T-helper 17 cell (primary cell): Measurements from ENCODE around the gene SNX19. TPM values are rescaled to one million over a fixed set of nuclear protein-coding genes. Genes with fewer than 3 reads are reported as not detected.
"Not testable (repeated sequence)": the region's sequence is repeated elsewhere in the genome, so short reads cannot be mapped to it uniquely, and the experiment has no call there.

ENCODE experiments used
- ATAC-seq: fragments of 150-1000 bp; cut with Tn5 transposase; 2 replicates; pipeline ENCODE4 v1.10.0; 2021; ENCODE audit warnings: mild to moderate bottlenecking, moderate library complexity
- DNase-seq, 3 donors: peaks; one replicate each; pipeline versions ENCODE4 v3.0.0 to v3.0.0-alpha.2; 2020 to 2021
- H3K9me3 ChIP-seq: one replicate; pipeline ENCODE4 v1.7.0; 2013; ENCODE audit warnings: low read length, mild to moderate bottlenecking; ENCODE audit not compliant: control insufficient read depth, poor library complexity, severe bottlenecking
- H3K27ac Mint-ChIP-seq: one replicate; pipeline ENCODE4 v1.8.0; 2022; ENCODE audit warnings: mild to moderate bottlenecking, moderate library complexity, mixed read lengths
- H3K27me3 Mint-ChIP-seq: one replicate; pipeline ENCODE4 v1.8.0; 2022; ENCODE audit warnings: mixed read lengths
- H3K36me3 Mint-ChIP-seq: one replicate; pipeline ENCODE4 v1.8.0; 2022; ENCODE audit warnings: low read depth, mixed read lengths
- H3K4me1 Mint-ChIP-seq: one replicate; pipeline ENCODE4 v1.8.0; 2022; ENCODE audit warnings: mild to moderate bottlenecking, mixed read lengths
- H3K4me3 Mint-ChIP-seq: one replicate; pipeline ENCODE4 v1.8.0; 2022; ENCODE audit warnings: mild to moderate bottlenecking, moderate library complexity, mixed read lengths
- total RNA-seq, 4 donors: library from RNA in 2 of 4; stranded (reverse) in 2 of 4; gene quantifications; one replicate each; pipeline ENCODE4 v1.2.3 and lab custom pipeline; 2022 to 2026

SNX19 gene, protein sequence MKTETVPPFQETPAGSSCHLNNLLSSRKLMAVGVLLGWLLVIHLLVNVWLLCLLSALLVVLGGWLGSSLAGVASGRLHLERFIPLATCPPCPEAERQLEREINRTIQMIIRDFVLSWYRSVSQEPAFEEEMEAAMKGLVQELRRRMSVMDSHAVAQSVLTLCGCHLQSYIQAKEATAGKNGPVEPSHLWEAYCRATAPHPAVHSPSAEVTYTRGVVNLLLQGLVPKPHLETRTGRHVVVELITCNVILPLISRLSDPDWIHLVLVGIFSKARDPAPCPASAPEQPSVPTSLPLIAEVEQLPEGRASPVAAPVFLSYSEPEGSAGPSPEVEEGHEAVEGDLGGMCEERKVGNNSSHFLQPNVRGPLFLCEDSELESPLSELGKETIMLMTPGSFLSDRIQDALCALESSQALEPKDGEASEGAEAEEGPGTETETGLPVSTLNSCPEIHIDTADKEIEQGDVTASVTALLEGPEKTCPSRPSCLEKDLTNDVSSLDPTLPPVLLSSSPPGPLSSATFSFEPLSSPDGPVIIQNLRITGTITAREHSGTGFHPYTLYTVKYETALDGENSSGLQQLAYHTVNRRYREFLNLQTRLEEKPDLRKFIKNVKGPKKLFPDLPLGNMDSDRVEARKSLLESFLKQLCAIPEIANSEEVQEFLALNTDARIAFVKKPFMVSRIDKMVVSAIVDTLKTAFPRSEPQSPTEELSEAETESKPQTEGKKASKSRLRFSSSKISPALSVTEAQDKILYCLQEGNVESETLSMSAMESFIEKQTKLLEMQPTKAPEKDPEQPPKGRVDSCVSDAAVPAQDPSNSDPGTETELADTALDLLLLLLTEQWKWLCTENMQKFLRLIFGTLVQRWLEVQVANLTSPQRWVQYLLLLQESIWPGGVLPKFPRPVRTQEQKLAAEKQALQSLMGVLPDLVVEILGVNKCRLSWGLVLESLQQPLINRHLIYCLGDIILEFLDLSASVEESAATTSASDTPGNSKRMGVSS
- total RNA-seq (10 to 100 TPM; 64.6 to 67.3 TPM), total RNA-seq (lab: John Stamatoyannopoulos, UW) (92.9 to 117 reads per million in 2 donors)

DNA sequence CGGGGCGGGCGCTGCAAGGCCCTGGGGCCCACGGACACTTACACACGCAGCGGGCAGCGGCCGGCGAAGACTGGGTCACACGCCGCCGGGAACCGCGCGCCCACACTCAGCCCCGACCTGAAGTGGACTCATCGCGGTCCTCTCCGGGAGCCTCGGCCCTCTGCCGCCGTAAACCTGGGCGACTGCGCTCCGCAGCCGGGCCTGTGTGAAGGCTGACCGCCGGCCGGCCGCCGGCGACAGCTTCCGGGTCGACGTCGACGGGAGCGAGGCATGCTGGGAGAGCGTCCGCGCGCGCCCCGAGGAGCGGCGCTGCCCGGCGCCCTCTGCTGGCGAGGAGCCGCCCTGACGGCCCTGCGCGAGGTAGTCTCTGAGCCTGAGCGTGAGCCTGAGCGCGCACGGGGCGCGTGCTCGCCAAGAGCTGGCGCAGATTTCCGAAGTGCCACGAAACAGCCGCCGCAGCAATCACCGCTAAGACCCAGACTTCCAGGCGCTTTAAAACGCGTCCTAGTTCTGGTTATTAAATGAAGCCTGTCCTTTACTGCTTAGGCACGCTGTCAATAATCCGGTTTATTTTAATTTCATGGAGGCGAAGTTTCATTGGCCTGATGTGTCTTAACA is at the start of gene SNX19:
Gene SNX19 (minus strand): TSS at position 242 of the 618 bp plus-strand sequence. CDS start 540 bp downstream, outside the sequence.
- no peaks in the 10 kb centered on the region for H3K9me3 ChIP-seq
- peaks cover 10% of the 10 kb centered on the region for H3K36me3 Mint-ChIP-seq
- H3K4me3 Mint-ChIP-seq: peak within 1 kb of the TSS; percentile 88
- DNase-seq (peak; percentile 88 to 95 (median 91)), ATAC-seq (peak; percentile 100)
- H3K27me3 Mint-ChIP-seq: peaks cover 24% of the 10 kb centered on the region
- H3K27ac Mint-ChIP-seq: peak within 1 kb of the TSS; percentile 83
- peaks cover 23% of the 10 kb centered on the region for H3K4me1 Mint-ChIP-seq

DNA sequence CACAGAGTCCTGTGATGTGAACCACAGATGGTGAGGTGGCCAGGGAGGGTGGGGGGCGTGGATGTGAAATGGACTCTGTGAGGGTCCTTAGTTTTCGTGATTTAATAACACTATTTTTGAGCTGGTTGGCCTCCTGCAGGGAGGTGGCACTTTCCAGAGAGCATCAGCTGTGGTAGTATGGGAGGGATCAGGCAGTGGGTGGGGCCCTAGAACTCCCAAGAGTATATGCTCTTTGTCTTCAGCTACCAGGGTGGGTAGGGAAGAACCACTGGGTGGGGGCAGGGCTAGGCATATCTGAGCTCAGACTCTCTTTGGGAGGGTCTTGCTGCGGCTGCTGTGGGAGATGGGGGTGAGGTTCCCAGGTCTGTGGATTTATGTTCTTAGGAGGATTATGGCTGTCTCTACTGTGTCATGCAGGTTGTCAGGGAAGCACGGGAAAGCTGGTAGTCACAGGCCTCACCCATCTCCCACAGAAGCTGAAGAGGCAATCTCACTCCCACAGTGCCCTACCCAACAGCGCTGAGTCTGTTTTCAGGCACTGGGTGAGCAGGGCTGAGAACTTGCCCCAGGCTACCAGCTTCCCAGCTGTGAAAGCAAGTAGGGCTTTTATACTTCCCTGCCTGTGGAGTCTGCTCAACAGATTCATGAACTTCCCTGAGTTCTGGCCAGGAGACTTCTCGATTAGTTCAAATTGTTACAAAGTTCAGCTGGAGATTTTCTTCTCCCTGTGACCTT is 47.9 kb upstream of the SNX19 start:
- H3K4me1 Mint-ChIP-seq: no peaks in the 10 kb centered on the region
- H3K36me3 Mint-ChIP-seq: peaks cover 2% of the 10 kb centered on the region
- H3K4me3 Mint-ChIP-seq: no peak overlapping the region
- peaks cover 10% of the 10 kb centered on the region for H3K27me3 Mint-ChIP-seq
- no peaks in the 10 kb centered on the region for H3K9me3 ChIP-seq
- DNase-seq (no peak), ATAC-seq (no peak)
- no peak overlapping the region for H3K27ac Mint-ChIP-seq

- peaks cover under 1% of the 10 kb centered on the region for H3K36me3 Mint-ChIP-seq
- ATAC-seq: no peak
- no peak for DNase-seq
- H3K4me3 Mint-ChIP-seq: no peak overlapping the region
- peaks cover 3% of the 10 kb centered on the region for H3K9me3 ChIP-seq
- peaks cover 24% of the 10 kb centered on the region for H3K27me3 Mint-ChIP-seq
- no peak overlapping the region for H3K27ac Mint-ChIP-seq
- H3K4me1 Mint-ChIP-seq: peaks cover 10% of the 10 kb centered on the region
Measured at GRCh38 chr11:130947889-130948288, 31.6 kb upstream of the SNX19 start.

DNA sequence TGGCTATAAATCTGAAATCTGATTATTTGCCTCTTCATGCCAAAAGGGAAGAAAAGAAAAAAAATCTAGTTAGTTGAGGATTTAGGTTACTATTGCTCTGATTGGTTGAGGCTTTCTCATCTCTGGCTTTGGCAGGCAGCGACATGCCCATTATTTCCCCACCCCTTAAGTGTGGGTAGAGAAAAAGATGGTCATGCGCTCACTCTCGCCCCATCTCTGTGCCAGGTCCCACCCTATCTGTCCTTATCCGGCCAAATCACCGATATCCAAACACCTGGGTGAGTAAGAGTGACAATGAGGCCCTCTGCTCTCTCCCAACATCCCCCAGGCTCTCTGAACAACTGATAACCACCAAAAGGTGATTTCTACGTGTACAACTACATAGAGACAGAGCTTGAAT is 31.2 kb upstream of the SNX19 start:
- H3K9me3 ChIP-seq: peaks cover 3% of the 10 kb centered on the region
- no peak overlapping the region for H3K27ac Mint-ChIP-seq
- H3K36me3 Mint-ChIP-seq: no peaks in the 10 kb centered on the region
- DNase-seq: no peak
- H3K4me3 Mint-ChIP-seq: no peak overlapping the region
- peaks cover 10% of the 10 kb centered on the region for H3K4me1 Mint-ChIP-seq
- peaks cover 24% of the 10 kb centered on the region for H3K27me3 Mint-ChIP-seq
- no peak for ATAC-seq

DNA sequence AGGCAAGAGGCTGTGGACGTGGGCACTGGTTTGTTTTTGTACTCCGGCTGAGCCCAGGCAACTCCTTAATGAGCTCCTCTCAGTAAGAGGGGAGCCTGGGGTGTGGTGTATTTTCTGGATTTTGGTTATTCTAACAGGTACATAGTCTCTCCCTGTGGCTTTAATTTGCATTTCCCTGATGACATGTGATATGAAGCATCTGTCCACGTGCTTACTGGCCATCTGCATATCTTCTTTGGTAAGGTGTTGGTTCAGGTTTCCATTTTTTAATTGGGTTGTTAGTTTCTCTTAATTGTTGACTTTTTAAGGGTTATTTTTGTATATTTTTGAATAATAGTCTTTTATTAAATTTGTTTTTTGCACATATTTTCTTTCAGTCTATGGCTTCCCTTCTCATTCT is 30.8 kb upstream of the SNX19 start:
- ATAC-seq (no peak), DNase-seq (no peak)
- H3K27ac Mint-ChIP-seq: no peak overlapping the region
- H3K4me1 Mint-ChIP-seq: peaks cover 10% of the 10 kb centered on the region
- peaks cover 3% of the 10 kb centered on the region for H3K9me3 ChIP-seq
- peaks cover 24% of the 10 kb centered on the region for H3K27me3 Mint-ChIP-seq
- H3K4me3 Mint-ChIP-seq: no peak overlapping the region
- H3K36me3 Mint-ChIP-seq: no peaks in the 10 kb centered on the region

DNA sequence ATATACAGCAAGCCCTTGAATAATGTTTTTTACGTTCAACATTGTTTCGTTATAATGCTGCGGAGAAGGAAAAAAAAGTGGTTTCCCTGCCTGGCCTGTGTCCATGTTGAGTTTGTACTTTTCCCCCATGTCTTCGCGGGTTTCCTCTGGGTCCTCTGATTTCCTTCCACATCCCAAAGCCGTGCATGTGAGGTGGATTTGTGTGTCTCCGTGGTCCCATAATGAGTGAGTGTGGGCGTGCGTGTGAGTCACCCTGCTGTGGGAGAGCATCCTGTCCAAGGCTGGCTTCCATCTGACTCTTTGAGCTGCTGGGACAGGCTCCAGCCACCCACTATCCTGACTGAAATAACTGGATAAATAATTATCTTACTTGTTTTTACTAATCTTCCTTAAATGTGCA is 29.6 kb upstream of the SNX19 start:
- H3K4me1 Mint-ChIP-seq: peaks cover 10% of the 10 kb centered on the region
- no peak overlapping the region for H3K27ac Mint-ChIP-seq
- DNase-seq (no peak), ATAC-seq (no peak)
- H3K36me3 Mint-ChIP-seq: no peaks in the 10 kb centered on the region
- no peak overlapping the region for H3K4me3 Mint-ChIP-seq
- peaks cover 3% of the 10 kb centered on the region for H3K9me3 ChIP-seq
- H3K27me3 Mint-ChIP-seq: peaks cover 25% of the 10 kb centered on the region

GRCh38 chr11:130940706-130941105 is 24.4 kb upstream of the SNX19 start:
- Mint-ChIP-seq H3K27me3 (peaks cover 48% of the 10 kb centered on the region), H3K4me1 (no peaks in the 10 kb centered on the region), H3K27ac (no peak overlapping the region), H3K36me3 (peaks cover 2% of the 10 kb centered on the region), H3K4me3 (no peak overlapping the region)
- ATAC-seq (no peak), DNase-seq (no peak)
- no peaks in the 10 kb centered on the region for H3K9me3 ChIP-seq

DNA sequence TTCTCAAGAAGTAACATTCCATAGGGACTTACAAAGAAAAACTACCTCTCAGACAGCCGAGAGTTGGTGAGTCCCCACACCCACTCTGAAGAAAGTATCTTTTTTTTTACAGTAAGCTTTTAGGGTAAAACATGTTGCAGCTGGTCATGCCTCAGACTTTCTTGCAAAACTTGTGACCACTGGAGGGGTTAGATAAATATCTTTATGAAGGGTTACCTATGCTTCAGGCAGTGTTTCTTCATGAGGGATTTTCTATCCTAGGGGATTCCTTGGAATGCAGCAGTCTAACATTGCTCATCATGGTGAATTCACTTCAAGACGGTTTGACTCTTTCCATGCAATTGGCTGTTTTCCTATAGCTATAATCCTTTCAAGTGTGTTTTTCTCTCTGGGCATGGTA is 20.8 kb upstream of the SNX19 start:
- H3K27me3 Mint-ChIP-seq: peaks cover 34% of the 10 kb centered on the region
- H3K9me3 ChIP-seq: no peaks in the 10 kb centered on the region
- no peaks in the 10 kb centered on the region for H3K4me1 Mint-ChIP-seq
- ATAC-seq (no peak), DNase-seq (no peak)
- H3K4me3 Mint-ChIP-seq: no peak overlapping the region
- H3K27ac Mint-ChIP-seq: no peak overlapping the region
- H3K36me3 Mint-ChIP-seq: peaks cover 2% of the 10 kb centered on the region

- peaks cover 10% of the 10 kb centered on the region for H3K27me3 Mint-ChIP-seq
- no peak for ATAC-seq
- no peak overlapping the region for H3K27ac Mint-ChIP-seq
- no peaks in the 10 kb centered on the region for H3K9me3 ChIP-seq
- H3K4me3 Mint-ChIP-seq: no peak overlapping the region
- no peaks in the 10 kb centered on the region for H3K4me1 Mint-ChIP-seq
- no peak for DNase-seq
- no peaks in the 10 kb centered on the region for H3K36me3 Mint-ChIP-seq
Measured at GRCh38 chr11:130932086-130932712, 15.9 kb upstream of the SNX19 start.

GRCh38 chr11:130924750-130925149 is 8.5 kb upstream of the SNX19 start:
- Mint-ChIP-seq H3K27ac (peak overlapping the region; percentile 19), H3K36me3 (peaks cover 2% of the 10 kb centered on the region), H3K4me1 (peaks cover 10% of the 10 kb centered on the region), H3K4me3 (peak overlapping the region; percentile 57), H3K27me3 (peaks cover 43% of the 10 kb centered on the region)
- no peak for DNase-seq
- no peak for ATAC-seq
- no peaks in the 10 kb centered on the region for H3K9me3 ChIP-seq

GRCh38 chr11:130920612-130921011 is 4.3 kb upstream of the SNX19 start:
- Mint-ChIP-seq H3K27me3 (peaks cover 56% of the 10 kb centered on the region), H3K4me1 (peaks cover 16% of the 10 kb centered on the region)
- not testable (repeated sequence) for H3K4me3 Mint-ChIP-seq, H3K9me3 ChIP-seq, DNase-seq, ATAC-seq, H3K36me3 Mint-ChIP-seq, H3K27ac Mint-ChIP-seq

DNA sequence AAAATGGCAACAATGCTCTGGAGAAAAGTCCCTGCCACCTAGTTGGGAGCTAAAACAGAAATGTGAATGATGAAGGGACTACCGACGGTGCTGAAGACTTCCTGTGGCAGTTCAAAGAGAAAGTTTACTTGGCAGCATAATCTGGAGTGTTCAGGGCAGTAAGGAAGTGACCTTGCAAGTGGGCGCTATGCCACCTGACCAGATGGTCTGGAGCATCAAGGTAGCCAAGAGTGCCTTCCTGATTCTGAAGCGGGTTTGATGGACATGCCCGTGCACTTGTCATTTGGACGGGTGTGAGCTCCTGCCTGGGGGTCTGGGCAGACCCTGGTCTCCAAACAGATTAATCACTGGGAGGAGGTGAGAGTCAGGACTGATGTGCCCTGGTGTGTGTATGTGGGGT is 1.8 kb upstream of the SNX19 start:
- Mint-ChIP-seq H3K27ac (peak overlapping the region; percentile 14), H3K27me3 (peaks cover 42% of the 10 kb centered on the region), H3K4me1 (peaks cover 21% of the 10 kb centered on the region), H3K4me3 (no peak overlapping the region), H3K36me3 (peaks cover 10% of the 10 kb centered on the region)
- DNase-seq (no peak), ATAC-seq (no peak)
- no peaks in the 10 kb centered on the region for H3K9me3 ChIP-seq
